ENCODE data around the gene SLC25A29. TPM values are rescaled to one million over a fixed set of nuclear protein-coding genes. Genes with fewer than 3 reads are reported as not detected.

SLC25A29 gene
- total RNA-seq, 1 experiment from 2014 or later = 33.9 TPM

- no TSS peak for BruUV-seq (replicated peaks)
- peaks cover 18% of the 10 kb centered on the region for H3K36me3 Mint-ChIP-seq (ENCODE audit: insufficient read depth, unreplicated experiment)
- CTCF ChIA-PET = interaction anchor here (0.6 to 0.7 kb wide), 3 partner anchors 30 to 161 kb away, joined by 3 read pairs; no protein-coding TSS in a partner anchor
Measured at GRCh38 chr14:100250732-100251465, 55.3 kb downstream of the SLC25A29 start.

GRCh38 chr14:100246809-100247428 lies 59.3 kb downstream of the SLC25A29 start:
- H3K36me3 Mint-ChIP-seq (ENCODE audit: insufficient read depth, unreplicated experiment) = peaks cover 23% of the 10 kb centered on the region
- H3K27me3 Mint-ChIP-seq (ENCODE audit: insufficient read depth, unreplicated experiment) = no peaks in the 10 kb centered on the region
- intact Hi-C loops (cut with micrococcal nuclease) = no loop called here
- H3K4me3 Mint-ChIP-seq (ENCODE audit: unreplicated experiment) = no peak overlapping the region
- TF ChIP-seq CTCF (IDR thresholded peaks at IDR 0.05; ENCODE audit: unreplicated experiment) = peak; percentile 44
- ChIA-PET POLR2A (interaction anchor here (0.6 to 1.5 kb wide), 4 partner anchors 31 to 217 kb away, joined by 3 to 6 read pairs (median 4); no protein-coding TSS in a partner anchor), CTCF (interaction anchor here (0.5 to 2.4 kb wide), 25 partner anchors 8 to 512 kb away, joined by 3 to 14 read pairs (median 4); no protein-coding TSS in a partner anchor)
- H3K4me1 Mint-ChIP-seq (ENCODE audit: insufficient read depth, unreplicated experiment) = peaks cover 26% of the 10 kb centered on the region
- no peak overlapping the region for H3K27ac Mint-ChIP-seq (ENCODE audit: low read depth, unreplicated experiment)
- H3K9me3 Mint-ChIP-seq (ENCODE audit: unreplicated experiment) = no peaks in the 10 kb centered on the region
- DNase-seq (ENCODE audit: unreplicated experiment) = peak; percentile 77
- no TSS peak for BruUV-seq (replicated peaks)

More at GRCh38 chr14:100250732-100251465, 55.3 kb downstream of the SLC25A29 start:
- TF ChIP-seq CTCF (IDR thresholded peaks at IDR 0.05; ENCODE audit: unreplicated experiment) = no peak
- H3K27me3 Mint-ChIP-seq (ENCODE audit: insufficient read depth, unreplicated experiment) = no peaks in the 10 kb centered on the region
- no peaks in the 10 kb centered on the region for H3K9me3 Mint-ChIP-seq (ENCODE audit: unreplicated experiment)
- intact Hi-C loops (cut with micrococcal nuclease) = no loop called here
- no peak for DNase-seq (ENCODE audit: unreplicated experiment)
- peaks cover 22% of the 10 kb centered on the region for H3K4me1 Mint-ChIP-seq (ENCODE audit: insufficient read depth, unreplicated experiment)
- no peak overlapping the region for H3K4me3 Mint-ChIP-seq (ENCODE audit: unreplicated experiment)
- POLR2A ChIA-PET = interaction anchor here (0.8 to 1.3 kb wide), 2 partner anchors 8 to 127 kb away, joined by 3 read pairs; no protein-coding TSS in a partner anchor
- H3K27ac Mint-ChIP-seq (ENCODE audit: low read depth, unreplicated experiment) = no peak overlapping the region

GRCh38 chr14:100243020-100243419 lies 63.2 kb downstream of the SLC25A29 start:
- DNase-seq (ENCODE audit: unreplicated experiment) = no peak
- no peaks in the 10 kb centered on the region for H3K27me3 Mint-ChIP-seq (ENCODE audit: insufficient read depth, unreplicated experiment)
- TF ChIP-seq CTCF (IDR thresholded peaks at IDR 0.05; ENCODE audit: unreplicated experiment) = no peak
- POLR2A ChIA-PET = interaction anchor here (0.6 to 3.3 kb wide), 4 partner anchors 9 to 38 kb away, joined by 3 to 21 read pairs (median 4); no protein-coding TSS in a partner anchor
- BruUV-seq (replicated peaks) = TSS peak; percentile 7
- no peaks in the 10 kb centered on the region for H3K9me3 Mint-ChIP-seq (ENCODE audit: unreplicated experiment)
- peak overlapping the region; percentile 57 for H3K27ac Mint-ChIP-seq (ENCODE audit: low read depth, unreplicated experiment)
- CTCF ChIA-PET = interaction anchor here (0.7 kb wide), 1 partner anchor 11 kb away, joined by 3 read pairs; no protein-coding TSS in a partner anchor
- intact Hi-C loops (cut with micrococcal nuclease) = no loop called here
- peak overlapping the region; percentile 65 for H3K4me3 Mint-ChIP-seq (ENCODE audit: unreplicated experiment)
- H3K36me3 Mint-ChIP-seq (ENCODE audit: insufficient read depth, unreplicated experiment) = peaks cover 34% of the 10 kb centered on the region
- H3K4me1 Mint-ChIP-seq (ENCODE audit: insufficient read depth, unreplicated experiment) = peaks cover 26% of the 10 kb centered on the region

- no peak for TF ChIP-seq CTCF (IDR thresholded peaks at IDR 0.05; ENCODE audit: unreplicated experiment)
- intact Hi-C loops (cut with micrococcal nuclease) = loop anchor here (2.0 kb wide), 1 partner anchor 136 kb away; the partner anchor contains the start of gene WDR25
- no peak for DNase-seq (ENCODE audit: unreplicated experiment)
- ChIA-PET CTCF (interaction anchor here (0.6 to 1.6 kb wide), 17 partner anchors 13 to 1241 kb away, joined by 3 to 11 read pairs (median 3); no protein-coding TSS in a partner anchor), POLR2A (interaction anchor here (0.6 to 3.3 kb wide), 12 partner anchors 20 to 760 kb away, joined by 3 to 21 read pairs (median 4); partner anchors contain the start of genes CCNK, SETD3 and WDR25)
- peaks cover 21% of the 10 kb centered on the region for H3K4me1 Mint-ChIP-seq (ENCODE audit: insufficient read depth, unreplicated experiment)
- BruUV-seq (replicated peaks) = no TSS peak
- peak overlapping the region; percentile 87 for H3K27ac Mint-ChIP-seq (ENCODE audit: low read depth, unreplicated experiment)
- peak overlapping the region; percentile 81 for H3K4me3 Mint-ChIP-seq (ENCODE audit: unreplicated experiment)
- H3K27me3 Mint-ChIP-seq (ENCODE audit: insufficient read depth, unreplicated experiment) = no peaks in the 10 kb centered on the region
- H3K9me3 Mint-ChIP-seq (ENCODE audit: unreplicated experiment) = no peaks in the 10 kb centered on the region
- H3K36me3 Mint-ChIP-seq (ENCODE audit: insufficient read depth, unreplicated experiment) = peaks cover 34% of the 10 kb centered on the region
Measured at GRCh38 chr14:100241279-100241678, 65.0 kb downstream of the SLC25A29 start.
